Activated CD8-positive, alpha-beta memory T cell treated with anti-CD3 and anti-CD28 coated beads for 1 hour (primary cell): ENCODE measurements around the gene SLC25A13.

Experiments
- DNase-seq, 2 donors: peaks; one replicate each; pipeline ENCODE4 v3.0.0-alpha.2; 2020; ENCODE audit warnings: low read depth in 1 of 2; ENCODE audit errors: extremely low read depth in 1 of 2

SLC25A13 gene

GRCh38 chr7:96244992-96245292 is 77.0 kb downstream of the SLC25A13 start:
- no peak for DNase-seq

DNA sequence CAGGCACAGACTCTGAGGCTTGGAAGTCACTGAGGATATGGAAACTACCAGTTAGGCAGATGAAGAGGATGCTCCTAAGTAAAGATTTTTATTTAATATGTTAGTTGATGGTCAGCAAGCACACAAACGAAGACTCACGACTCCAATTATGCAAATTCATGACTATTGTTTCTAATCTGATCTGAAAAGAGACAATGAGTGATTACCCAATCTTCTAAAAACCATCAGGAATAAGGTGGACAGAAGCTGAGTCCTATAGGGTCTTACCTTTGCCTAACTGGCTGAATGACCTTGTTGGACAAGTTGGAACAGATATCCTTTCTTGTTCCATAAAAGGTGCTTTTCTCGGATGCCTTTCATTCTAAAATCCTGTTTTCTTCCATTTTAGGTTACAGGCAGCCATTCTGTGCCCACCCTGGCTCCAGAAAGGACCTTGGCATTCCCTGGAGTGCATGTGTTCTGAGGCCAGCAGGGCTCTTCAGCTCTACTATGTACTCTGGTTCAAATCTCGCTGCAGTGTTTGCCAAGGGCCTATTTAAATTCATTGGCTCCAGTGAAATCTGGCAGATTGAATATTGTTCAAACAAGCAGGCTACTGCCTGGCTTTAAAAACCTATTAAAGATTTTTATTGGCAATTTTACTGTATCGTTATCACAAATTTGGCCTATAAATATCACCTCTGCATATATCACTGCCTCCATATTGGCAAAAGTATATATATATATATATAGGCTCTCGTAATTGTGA is 77.5 kb downstream of the SLC25A13 start:
- no peak for DNase-seq

GRCh38 chr7:96243241-96243640 is 78.7 kb downstream of the SLC25A13 start:
- DNase-seq: no peak

GRCh38 chr7:96241855-96242254 is 80.0 kb downstream of the SLC25A13 start:
- DNase-seq: no peak

DNA sequence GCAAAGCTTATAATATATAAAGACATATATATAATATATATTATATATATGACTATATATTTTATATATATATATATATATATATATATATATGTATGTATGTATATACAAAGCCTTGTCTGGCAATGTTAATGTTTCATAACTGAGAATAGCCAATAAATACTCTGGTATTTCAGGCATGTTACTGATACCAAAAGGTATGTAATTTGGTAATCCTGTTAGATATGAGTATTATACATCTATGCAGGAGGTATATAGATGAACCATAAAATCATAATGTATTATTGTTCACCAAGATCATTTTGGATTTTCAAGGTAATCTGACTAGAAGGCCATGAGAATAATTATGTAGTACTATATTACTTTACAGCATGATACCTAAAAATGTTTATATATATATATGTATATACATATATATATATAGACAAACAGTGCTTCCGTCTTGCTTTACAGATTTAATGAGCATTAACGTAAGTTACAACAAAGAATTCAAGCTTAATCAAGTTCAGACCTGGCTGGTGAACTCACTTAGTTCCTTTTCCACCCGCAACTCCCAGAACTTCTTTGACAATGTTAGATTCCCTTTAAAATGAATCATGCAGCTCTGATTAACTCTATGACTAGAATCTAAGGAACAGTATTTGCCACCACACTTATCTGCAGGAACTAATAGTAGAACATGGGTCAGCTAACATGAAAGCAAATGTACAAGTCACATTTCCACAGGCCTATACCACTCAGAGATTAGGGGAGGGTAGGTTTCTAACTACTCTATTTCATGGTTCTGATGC is 82.7 kb downstream of the SLC25A13 start:
- no peak for DNase-seq

GRCh38 chr7:96238474-96238873 is 83.4 kb downstream of the SLC25A13 start:
- no peak for DNase-seq

DNA sequence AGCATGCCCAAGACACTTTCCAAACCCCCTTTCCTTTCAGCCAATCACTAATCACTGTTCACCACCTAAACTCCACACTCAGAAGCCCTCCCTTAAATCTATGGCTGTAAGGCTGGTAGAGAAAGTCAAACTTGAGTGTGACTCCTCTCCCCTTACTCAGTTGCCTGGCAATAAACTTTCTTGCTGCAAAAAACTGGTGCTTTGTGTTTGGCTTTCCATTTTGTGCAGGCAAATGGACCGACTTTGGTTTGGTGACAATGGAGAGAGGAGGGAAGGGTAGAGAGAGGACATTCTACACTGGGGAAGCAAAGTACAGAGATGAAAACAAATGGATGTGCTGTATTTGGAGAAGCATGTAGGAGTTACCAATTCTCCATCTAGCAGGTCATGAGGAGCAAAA is 84.9 kb downstream of the SLC25A13 start:
- DNase-seq: no peak

- no peak for DNase-seq
These were observed 85.5 kb downstream of the SLC25A13 start for GRCh38 chr7:96236198-96237039.

GRCh38 chr7:96235281-96235680 is 86.6 kb downstream of the SLC25A13 start:
- no peak for DNase-seq

- no peak for DNase-seq
These were observed 88.3 kb downstream of the SLC25A13 start for GRCh38 chr7:96233528-96234154.

DNA sequence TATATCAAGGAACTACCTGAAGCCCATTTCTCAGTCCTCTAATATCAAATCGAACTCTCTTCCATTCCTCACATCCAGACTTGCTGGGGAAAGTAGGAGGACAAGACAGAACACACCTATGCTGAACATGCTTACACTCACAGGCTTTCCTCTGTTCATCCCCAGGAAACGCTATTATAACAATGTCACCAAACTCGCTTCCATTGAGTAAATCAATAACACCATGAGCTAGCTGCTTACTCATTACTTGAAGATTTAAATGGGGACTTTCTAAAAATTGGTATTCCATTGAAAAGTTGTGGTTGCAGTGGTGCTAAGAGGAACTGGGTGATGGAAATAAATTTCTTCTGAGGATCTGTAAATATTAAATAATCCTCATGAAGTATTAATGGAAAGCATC is 88.8 kb downstream of the SLC25A13 start:
- no peak for DNase-seq

GRCh38 chr7:96228760-96229159 is 93.1 kb downstream of the SLC25A13 start:
- DNase-seq: no peak

DNA sequence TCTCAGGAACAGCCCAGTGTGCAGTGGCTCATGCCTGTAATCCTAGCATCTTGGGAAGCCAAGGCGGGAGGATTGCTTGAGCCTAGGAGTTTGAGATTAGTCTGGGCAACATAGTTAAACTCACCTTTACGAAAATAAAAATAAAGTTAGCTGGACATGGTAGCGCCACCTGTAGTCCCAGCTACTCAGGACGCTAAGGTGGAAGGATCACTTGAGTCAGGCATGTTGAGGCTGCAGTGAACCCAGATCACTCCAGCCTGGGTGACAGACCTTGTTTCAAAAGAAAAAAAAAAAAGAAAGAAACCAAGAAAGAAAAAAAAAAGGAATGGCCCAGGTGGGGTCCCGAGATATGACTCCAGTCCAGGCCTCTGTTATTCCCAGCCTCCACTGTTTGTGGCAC is 96.6 kb downstream of the SLC25A13 start:
- DNase-seq: no peak

GRCh38 chr7:96224685-96225084 is 97.2 kb downstream of the SLC25A13 start:
- DNase-seq: no peak

GRCh38 chr7:96224073-96224472 is 97.8 kb downstream of the SLC25A13 start:
- DNase-seq: no peak

DNA sequence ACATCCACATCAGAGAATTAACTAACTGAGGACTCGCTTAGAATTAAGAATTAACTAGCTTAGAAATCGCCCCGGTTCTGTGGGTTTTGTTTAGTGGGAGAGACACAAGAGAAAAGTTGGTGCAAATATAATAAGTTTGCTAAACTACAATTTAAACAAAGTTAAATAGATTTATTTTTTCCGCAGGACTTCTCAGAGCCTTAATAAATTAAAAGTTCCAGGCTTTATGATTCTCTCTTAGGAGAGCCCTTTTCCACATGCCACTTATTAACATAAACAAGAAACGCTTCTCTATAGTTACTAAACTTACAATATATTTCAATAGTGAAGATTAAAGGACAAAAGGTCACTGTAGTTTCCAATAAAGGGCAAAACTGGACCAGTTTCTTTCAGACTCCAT is 100.0 kb downstream of the SLC25A13 start:
- DNase-seq: no peak

DNA sequence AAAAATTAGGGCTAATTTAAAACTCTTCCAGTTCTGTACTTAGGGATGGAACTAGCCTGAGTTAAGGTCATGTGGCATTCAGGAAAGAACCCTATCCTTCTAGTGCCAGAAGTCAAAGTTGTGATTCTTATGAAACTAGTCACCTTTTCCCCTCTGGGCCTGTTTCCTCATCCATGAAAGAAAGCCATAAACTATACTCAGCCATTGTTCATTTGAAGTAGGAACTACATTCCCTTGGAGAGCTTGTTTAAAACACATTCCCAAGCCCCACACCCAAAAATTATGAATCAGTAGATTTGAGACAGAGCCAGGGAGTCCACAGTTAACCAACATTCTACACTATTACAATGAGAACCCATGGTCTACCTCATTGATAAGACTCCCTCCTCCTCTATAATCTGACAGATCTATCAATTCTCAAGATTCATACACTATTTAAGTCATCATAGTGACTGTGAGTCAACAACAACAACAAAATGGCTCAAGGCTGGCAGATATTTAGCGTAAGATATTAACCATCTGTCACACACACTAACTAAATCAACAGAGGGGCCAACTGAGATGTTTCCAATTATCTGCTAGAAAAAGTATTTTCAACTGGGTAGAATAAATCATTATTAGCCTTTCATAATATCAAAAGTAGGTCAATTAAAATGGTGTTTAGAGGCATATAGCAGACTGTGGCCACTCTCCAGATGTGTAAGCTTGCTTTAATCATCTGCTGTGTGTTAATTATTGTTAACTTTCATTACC is 102.3 kb downstream of the SLC25A13 start:
- no peak for DNase-seq

GRCh38 chr7:96218664-96219243 is 103.1 kb downstream of the SLC25A13 start:
- no peak for DNase-seq

- DNase-seq: no peak
These were observed 104.8 kb downstream of the SLC25A13 start for GRCh38 chr7:96217147-96217546.

- DNase-seq: no peak
These were observed 105.5 kb downstream of the SLC25A13 start for GRCh38 chr7:96216373-96216772.
